ENCODE measurements around the gene PRICKLE4.

PRICKLE4 gene

GRCh38 chr6:41771058-41771983 lies 9.3 kb upstream of the PRICKLE4 start:
- DNase-seq (ENCODE audit: low read depth), result no peak

DNA sequence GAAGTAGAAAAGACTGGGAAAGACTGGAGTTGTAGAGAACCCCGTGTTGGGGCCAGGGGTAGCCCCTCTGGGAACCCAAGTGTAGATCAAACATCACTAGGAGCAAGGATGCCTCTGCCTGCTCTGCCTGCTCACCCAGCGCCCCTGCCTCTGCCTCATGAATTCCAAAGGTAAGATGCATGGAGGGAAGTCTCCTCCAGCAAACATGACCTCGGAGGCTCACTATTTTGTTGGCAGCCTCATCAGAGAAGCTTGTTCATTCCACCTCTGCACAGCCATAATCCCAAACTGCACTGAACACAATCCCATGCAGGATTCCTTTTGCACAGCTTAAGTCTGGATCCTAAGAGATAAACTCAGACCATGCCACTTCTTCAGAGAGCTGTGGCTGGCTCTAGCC lies 5.7 kb upstream of the PRICKLE4 start:
- DNase-seq (ENCODE audit: low read depth), result no peak

DNA sequence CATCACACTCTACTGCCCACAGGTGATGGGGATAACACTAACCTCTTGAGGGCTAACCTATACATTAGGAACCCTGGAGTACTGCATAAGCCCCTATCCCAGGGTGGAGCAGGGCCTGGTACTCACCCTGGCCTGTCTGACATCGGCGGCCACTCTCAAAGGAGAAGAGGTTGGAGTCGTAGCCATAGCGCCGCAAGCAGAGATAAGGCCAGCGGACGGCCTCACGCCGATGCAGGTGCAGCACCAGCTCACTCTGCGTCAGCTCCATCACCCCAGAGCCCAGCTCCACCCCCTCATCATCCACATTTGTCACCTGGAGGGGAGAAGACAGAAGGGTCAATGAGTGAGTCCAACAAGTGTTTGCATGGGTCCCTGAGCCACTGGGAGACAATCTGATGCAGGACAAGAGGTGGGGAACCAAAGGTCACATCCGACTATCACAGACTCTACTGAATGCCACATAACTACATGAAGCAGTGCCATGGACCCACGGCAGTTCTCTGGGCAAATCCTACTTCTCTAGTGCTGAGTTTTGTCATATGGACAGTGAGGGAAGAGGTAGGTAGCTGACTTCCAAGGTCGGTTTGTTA lies 5.2 kb upstream of the PRICKLE4 start:
- DNase-seq (ENCODE audit: low read depth), result no peak

DNA sequence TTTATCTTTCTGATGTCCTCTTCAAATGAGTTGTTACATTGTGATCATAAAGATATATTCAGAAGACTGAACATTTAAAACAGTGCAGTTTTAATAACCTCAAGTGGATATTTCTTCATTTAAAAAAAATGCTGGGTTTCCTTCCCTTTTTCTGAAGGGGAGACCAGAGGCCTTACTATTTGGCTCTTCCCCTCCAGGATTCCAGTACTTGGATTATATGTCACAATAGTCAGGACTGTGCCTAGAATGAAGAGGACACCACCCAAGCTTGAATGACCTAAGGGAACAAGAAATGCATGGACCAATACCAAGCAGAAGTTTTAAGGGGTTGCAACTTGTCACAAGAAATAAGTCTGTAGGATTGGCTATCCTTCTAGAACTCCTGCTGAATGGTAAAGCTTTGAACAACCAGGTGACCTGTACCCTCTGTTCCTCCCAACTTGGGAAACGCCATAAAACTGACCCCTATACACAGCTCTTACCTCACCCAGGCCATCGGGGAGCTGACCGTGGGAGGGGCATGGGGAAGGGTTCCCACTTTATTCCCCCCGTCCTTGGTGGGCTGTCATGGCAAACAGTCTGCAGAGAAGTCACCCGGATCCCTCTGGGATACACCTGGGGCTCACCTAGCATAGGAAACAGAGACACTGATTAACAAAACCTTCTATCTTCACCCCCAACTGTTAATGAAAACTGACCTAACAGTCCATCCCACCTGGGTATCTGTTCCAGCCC lies 2.9 kb upstream of the PRICKLE4 start:
- no peak for DNase-seq (ENCODE audit: low read depth)

GRCh38 chr6:41778895-41779294 lies 1.7 kb upstream of the PRICKLE4 start:
- DNase-seq (ENCODE audit: low read depth), result no peak

DNA sequence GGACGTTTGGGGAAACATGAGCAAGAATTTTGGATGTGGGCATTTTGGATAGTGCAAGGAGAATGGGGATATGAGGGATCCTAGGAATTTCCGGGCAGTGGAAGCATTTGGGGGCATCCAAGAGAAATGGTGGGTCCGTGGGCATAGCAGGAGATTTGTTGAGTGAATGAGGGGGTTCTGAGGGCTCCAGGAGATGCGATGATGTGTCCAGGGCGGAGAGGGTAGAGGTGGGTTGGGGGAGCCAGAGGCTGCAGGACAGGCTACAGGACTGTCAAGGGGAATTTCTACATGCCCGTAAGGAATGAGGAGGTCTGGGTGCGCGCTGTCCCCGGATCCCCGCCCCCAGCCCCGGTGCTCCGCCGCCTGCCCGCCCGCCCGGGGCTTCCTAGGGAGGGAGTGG lies 1.2 kb upstream of the PRICKLE4 start:
- DNase-seq (ENCODE audit: low read depth), result no peak

DNA sequence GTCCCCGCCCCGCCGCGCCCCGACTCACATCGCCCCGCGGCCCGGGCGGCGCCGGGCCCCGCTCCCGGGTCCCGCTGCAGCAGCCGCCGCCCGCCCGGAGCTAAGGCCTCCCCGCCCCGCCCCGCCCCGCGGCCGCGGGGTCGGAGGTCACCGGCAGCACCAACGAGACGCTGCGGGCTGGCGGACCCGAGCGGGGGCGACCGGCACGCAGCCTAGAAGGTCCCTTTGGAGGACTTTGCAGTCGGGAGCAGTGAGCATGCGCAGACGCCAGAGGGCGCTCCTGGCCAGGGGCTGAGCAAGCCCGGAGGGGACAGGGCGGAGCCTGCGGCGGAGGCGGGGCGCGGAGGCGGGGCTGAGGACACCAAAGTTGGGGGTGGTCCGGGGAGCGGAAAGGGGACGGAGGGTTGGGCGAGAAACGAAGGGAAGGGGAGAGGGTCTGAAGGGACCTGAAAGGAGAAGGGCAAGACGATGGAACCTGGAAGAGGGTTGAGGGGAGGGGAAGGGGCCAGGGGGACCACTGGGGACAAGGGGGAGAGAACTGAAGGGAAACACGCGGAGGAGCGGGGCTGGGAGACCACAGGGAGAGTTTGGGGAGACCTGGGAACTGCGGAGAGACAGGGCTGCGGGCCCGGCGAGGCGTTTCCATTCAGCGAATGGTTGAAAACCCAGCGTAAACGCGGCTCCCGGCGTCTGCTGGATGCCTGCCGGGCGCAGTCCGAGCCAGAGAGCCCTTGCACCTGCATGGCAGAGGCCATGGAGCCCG lies 613 bp upstream of the PRICKLE4 start, which contains the start of gene FRS3:
Gene FRS3 (minus strand): TSS at position 113 of the 763 bp plus-strand sequence. CDS start 2,913 bp downstream, outside the sequence.
- peak; percentile 99 for DNase-seq (ENCODE audit: low read depth)

DNA sequence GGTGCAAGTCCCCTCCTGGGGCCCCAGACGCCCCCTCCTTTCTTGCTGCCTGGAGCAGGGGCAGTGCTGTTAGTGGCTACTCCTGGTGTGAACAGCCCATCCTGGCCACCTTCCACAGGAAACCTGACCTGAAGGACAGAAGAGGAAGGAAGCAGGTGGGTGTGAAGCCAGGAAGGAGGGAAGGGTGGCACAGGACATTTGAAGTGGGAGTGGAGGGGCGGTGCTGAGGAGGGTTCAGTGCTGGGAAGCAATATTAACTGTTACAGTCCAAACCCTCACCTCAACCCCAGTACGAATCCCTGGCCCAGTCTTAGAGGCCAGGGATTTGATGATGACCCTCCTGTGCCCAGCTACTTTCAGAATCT lies 766 bp downstream of the PRICKLE4 start:
- no peak for DNase-seq (ENCODE audit: low read depth)

GRCh38 chr6:41783106-41783780 lies 2.7 kb downstream of the PRICKLE4 start:
- no peak for DNase-seq (ENCODE audit: low read depth)

- no peak for DNase-seq (ENCODE audit: low read depth)
These were observed 4.1 kb downstream of the PRICKLE4 start for GRCh38 chr6:41784581-41785171.

DNA sequence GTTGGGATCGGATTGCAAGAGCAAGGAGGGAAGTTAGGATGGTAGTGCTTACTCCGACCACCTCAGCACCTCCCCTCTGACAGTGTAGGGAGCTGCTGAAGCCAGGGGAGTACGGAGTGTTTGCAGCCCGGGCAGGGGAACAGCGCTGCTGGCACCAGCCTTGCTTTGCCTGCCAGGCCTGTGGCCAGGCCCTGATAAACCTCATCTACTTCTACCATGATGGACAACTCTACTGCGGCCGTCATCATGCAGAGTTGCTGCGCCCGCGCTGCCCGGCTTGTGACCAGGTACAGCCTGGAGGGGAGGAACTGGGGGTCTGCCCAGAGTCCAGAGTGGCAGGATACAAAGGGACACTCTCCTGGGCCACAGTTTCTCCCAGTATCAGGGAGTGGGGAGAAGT lies 4.7 kb downstream of the PRICKLE4 start:
- DNase-seq (ENCODE audit: low read depth), result no peak

GRCh38 chr6:41785689-41786450 lies 5.3 kb downstream of the PRICKLE4 start:
- no peak for DNase-seq (ENCODE audit: low read depth)

GRCh38 chr6:41786451-41787218 lies 6.1 kb downstream of the PRICKLE4 start:
- peak; percentile 74 for DNase-seq (ENCODE audit: low read depth)

GRCh38 chr6:41787219-41787917 lies 6.8 kb downstream of the PRICKLE4 start, which contains the start of gene TOMM6:
Gene TOMM6 (plus strand): TSS chr6:41787694. CDS start chr6:41787698, 4 bp downstream.
- DNase-seq (ENCODE audit: low read depth), result peak; percentile 85

DNA sequence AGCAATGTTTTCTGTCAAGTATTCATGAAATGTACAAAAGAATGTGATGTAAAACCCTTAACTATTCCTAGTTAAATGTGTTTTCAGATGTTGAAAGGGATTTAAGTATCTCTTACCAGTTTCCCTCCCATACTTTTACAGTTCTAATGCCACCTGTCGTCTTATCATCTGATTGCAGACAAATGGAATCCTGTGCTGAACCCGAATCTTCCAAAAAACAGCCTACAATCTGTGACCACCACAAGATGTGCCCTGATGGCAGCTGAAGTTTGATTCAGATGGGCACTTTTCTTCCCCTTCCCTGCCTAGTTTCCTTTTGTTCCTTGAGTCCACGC lies 8.8 kb downstream of the PRICKLE4 start:
- DNase-seq (ENCODE audit: low read depth), result no peak

DNA sequence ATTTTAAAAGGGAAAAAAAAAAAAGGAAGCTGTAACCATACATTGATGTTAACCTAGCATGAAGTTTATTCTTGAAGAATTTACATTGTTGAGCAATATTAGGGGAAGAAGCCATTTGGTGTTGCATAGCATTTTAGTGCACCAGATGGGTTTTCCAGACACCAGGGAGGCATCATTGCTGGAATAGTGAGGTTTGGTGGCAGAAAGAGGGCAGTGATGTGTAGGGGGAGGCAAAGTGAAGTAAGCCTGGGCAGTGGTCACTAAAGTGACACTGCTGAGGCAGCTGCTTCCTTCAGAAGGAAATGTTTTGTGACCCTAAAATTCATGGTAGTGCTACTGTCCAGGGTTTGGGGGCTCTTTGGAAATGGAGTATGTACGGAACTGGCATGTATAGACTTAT lies 9.5 kb downstream of the PRICKLE4 start:
- DNase-seq (ENCODE audit: low read depth), result no peak

- DNase-seq (ENCODE audit: low read depth), result no peak
These were observed 10.7 kb downstream of the PRICKLE4 start for GRCh38 chr6:41791305-41791704.

DNA sequence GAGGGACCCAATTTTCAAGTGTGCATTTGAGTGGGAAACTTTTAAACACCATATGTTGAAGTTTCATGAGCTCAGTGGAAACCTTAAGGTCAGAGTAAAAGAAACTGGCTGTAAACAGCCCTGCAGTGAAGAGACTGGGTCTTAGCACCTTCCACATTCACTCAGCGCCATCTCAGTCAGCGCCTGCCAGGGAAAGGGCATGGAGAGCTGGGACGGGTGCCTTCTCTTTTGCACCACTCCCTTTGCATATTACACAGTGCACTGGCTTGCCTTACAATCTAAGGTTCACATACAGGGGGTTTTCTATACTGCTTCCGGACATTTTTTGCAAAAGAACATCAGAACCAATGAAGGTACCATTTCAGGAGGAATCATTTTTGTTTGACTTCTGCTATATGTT lies 11.4 kb downstream of the PRICKLE4 start:
- DNase-seq (ENCODE audit: low read depth), result no peak

GRCh38 chr6:41796474-41796873 lies 15.9 kb downstream of the PRICKLE4 start:
- no peak for DNase-seq (ENCODE audit: low read depth)
